ENCODE measurements around the gene IRF9. TPM values are rescaled to one million over a fixed set of nuclear protein-coding genes. Genes with fewer than 3 reads are reported as not detected.

IRF9 gene
- total RNA-seq, 1 experiment from 2014 or later: 15.6 TPM

GRCh38 chr14:24215495-24216344 lies 54.7 kb downstream of the IRF9 start, which contains the start of gene MDP1 (continued):
- TF ChIP-seq RELA (CRISPR knock-in tag; IDR thresholded peaks at IDR 0.05; ENCODE audit: borderline replicate concordance) (0 out of 2 replicates have a peak, but pooled peaks have one; percentile 57), HMGA2 (CRISPR knock-in tag; IDR thresholded peaks at IDR 0.05) (no peak; the same call in 1 of the 2 replicates), ZNF281 (CRISPR knock-in tag; IDR thresholded peaks at IDR 0.05) (0 out of 2 replicates have a peak, but pooled peaks have one; percentile 25), ZMAT4 (CRISPR knock-in tag; IDR thresholded peaks at IDR 0.05) (0 out of 2 replicates have a peak, but pooled peaks have one; percentile 40), ZBTB21 (CRISPR knock-in tag; IDR thresholded peaks at IDR 0.05; ENCODE audit: borderline replicate concordance) (0 out of 2 replicates have a peak, but pooled peaks have one; percentile 48), PREB (CRISPR knock-in tag; IDR thresholded peaks at IDR 0.05; ENCODE audit: borderline replicate concordance) (peak; percentile 58; the same call in 1 of the 2 replicates), MYBL2 (CRISPR knock-in tag; IDR thresholded peaks at IDR 0.05) (no peak; the same call in 1 of the 2 replicates), E2F1 (CRISPR knock-in tag; IDR thresholded peaks at IDR 0.05) (no peak), ZNF263 (CRISPR knock-in tag; IDR thresholded peaks at IDR 0.05; ENCODE audit: low read depth) (no peak), ESRRA (CRISPR knock-in tag; IDR thresholded peaks at IDR 0.05; ENCODE audit: borderline replicate concordance) (peak; percentile 62; the same call in 1 of the 2 replicates), OVOL2 (CRISPR knock-in tag; IDR thresholded peaks at IDR 0.05; ENCODE audit: borderline replicate concordance) (no peak), ZNF121 (CRISPR knock-in tag; IDR thresholded peaks at IDR 0.05) (no peak), SP1 (CRISPR knock-in tag; conservative IDR thresholded peaks at IDR 0.05) (peak; percentile 74; the same call in 1 of the 2 replicates), NFATC4 (CRISPR knock-in tag; IDR thresholded peaks at IDR 0.05) (no peak), EMX1 (CRISPR knock-in tag; IDR thresholded peaks at IDR 0.05) (peak; percentile 85), TEAD4 (CRISPR knock-in tag; IDR thresholded peaks at IDR 0.05) (0 out of 2 replicates have a peak, but pooled peaks have one; percentile 31), RORB (CRISPR knock-in tag; IDR thresholded peaks at IDR 0.05) (no peak), SMAD3 (CRISPR knock-in tag; IDR thresholded peaks at IDR 0.05; ENCODE audit: borderline replicate concordance) (0 out of 2 replicates have a peak, but pooled peaks have one; percentile 57)
- TF ChIP-seq, protein P1, sequence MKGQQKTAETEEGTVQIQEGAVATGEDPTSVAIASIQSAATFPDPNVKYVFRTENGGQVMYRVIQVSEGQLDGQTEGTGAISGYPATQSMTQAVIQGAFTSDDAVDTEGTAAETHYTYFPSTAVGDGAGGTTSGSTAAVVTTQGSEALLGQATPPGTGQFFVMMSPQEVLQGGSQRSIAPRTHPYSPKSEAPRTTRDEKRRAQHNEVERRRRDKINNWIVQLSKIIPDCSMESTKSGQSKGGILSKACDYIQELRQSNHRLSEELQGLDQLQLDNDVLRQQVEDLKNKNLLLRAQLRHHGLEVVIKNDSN (CRISPR knock-in tag; IDR thresholded peaks at IDR 0.05): no peak
- TF ChIP-seq, protein P2, sequence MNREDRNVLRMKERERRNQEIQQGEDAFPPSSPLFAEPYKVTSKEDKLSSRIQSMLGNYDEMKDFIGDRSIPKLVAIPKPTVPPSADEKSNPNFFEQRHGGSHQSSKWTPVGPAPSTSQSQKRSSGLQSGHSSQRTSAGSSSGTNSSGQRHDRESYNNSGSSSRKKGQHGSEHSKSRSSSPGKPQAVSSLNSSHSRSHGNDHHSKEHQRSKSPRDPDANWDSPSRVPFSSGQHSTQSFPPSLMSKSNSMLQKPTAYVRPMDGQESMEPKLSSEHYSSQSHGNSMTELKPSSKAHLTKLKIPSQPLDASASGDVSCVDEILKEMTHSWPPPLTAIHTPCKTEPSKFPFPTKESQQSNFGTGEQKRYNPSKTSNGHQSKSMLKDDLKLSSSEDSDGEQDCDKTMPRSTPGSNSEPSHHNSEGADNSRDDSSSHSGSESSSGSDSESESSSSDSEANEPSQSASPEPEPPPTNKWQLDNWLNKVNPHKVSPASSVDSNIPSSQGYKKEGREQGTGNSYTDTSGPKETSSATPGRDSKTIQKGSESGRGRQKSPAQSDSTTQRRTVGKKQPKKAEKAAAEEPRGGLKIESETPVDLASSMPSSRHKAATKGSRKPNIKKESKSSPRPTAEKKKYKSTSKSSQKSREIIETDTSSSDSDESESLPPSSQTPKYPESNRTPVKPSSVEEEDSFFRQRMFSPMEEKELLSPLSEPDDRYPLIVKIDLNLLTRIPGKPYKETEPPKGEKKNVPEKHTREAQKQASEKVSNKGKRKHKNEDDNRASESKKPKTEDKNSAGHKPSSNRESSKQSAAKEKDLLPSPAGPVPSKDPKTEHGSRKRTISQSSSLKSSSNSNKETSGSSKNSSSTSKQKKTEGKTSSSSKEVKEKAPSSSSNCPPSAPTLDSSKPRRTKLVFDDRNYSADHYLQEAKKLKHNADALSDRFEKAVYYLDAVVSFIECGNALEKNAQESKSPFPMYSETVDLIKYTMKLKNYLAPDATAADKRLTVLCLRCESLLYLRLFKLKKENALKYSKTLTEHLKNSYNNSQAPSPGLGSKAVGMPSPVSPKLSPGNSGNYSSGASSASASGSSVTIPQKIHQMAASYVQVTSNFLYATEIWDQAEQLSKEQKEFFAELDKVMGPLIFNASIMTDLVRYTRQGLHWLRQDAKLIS (CRISPR knock-in tag; IDR thresholded peaks at IDR 0.05; ENCODE audit: borderline replicate concordance): no peak
- TF ChIP-seq, protein P3, sequence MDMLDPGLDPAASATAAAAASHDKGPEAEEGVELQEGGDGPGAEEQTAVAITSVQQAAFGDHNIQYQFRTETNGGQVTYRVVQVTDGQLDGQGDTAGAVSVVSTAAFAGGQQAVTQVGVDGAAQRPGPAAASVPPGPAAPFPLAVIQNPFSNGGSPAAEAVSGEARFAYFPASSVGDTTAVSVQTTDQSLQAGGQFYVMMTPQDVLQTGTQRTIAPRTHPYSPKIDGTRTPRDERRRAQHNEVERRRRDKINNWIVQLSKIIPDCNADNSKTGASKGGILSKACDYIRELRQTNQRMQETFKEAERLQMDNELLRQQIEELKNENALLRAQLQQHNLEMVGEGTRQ (CRISPR knock-in tag; IDR thresholded peaks at IDR 0.05): peak; percentile 51
- TF ChIP-seq, protein P4, sequence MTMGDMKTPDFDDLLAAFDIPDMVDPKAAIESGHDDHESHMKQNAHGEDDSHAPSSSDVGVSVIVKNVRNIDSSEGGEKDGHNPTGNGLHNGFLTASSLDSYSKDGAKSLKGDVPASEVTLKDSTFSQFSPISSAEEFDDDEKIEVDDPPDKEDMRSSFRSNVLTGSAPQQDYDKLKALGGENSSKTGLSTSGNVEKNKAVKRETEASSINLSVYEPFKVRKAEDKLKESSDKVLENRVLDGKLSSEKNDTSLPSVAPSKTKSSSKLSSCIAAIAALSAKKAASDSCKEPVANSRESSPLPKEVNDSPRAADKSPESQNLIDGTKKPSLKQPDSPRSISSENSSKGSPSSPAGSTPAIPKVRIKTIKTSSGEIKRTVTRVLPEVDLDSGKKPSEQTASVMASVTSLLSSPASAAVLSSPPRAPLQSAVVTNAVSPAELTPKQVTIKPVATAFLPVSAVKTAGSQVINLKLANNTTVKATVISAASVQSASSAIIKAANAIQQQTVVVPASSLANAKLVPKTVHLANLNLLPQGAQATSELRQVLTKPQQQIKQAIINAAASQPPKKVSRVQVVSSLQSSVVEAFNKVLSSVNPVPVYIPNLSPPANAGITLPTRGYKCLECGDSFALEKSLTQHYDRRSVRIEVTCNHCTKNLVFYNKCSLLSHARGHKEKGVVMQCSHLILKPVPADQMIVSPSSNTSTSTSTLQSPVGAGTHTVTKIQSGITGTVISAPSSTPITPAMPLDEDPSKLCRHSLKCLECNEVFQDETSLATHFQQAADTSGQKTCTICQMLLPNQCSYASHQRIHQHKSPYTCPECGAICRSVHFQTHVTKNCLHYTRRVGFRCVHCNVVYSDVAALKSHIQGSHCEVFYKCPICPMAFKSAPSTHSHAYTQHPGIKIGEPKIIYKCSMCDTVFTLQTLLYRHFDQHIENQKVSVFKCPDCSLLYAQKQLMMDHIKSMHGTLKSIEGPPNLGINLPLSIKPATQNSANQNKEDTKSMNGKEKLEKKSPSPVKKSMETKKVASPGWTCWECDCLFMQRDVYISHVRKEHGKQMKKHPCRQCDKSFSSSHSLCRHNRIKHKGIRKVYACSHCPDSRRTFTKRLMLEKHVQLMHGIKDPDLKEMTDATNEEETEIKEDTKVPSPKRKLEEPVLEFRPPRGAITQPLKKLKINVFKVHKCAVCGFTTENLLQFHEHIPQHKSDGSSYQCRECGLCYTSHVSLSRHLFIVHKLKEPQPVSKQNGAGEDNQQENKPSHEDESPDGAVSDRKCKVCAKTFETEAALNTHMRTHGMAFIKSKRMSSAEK (CRISPR knock-in tag; IDR thresholded peaks at IDR 0.05; ENCODE audit: borderline replicate concordance): no peak

All from WTC11 (cell line).